Dendritic cell treated with granulocyte-macrophage colony-stimulating factor and Interleukin-4, amounts not matched to agents 40 ng/mL and 50 ng/mL, for 4 days (primary cell): ENCODE data around the gene PIK3C3.
"Not testable (repeated sequence)": the region's sequence is repeated elsewhere in the genome, so short reads cannot be mapped to it uniquely, and the experiment has no call there.

ENCODE experiments used
- H3K27ac Mint-ChIP-seq: one replicate; pipeline ENCODE4 v1.8.0; 2022; ENCODE audit warnings: mild to moderate bottlenecking, mixed read lengths
- H3K27me3 Mint-ChIP-seq: one replicate; pipeline ENCODE4 v1.8.0; 2022; ENCODE audit warnings: mild to moderate bottlenecking, mixed read lengths
- H3K36me3 Mint-ChIP-seq: one replicate; pipeline ENCODE4 v1.8.0; 2022; ENCODE audit warnings: low read depth, mixed read lengths
- H3K4me1 Mint-ChIP-seq: one replicate; pipeline ENCODE4 v1.8.0; 2022; ENCODE audit warnings: low read depth, mixed read lengths
- H3K4me3 Mint-ChIP-seq: one replicate; pipeline ENCODE4 v1.8.0; 2022; ENCODE audit warnings: mild to moderate bottlenecking, moderate library complexity, mixed read lengths
- H3K9me3 Mint-ChIP-seq: one replicate; pipeline ENCODE4 v1.8.0; 2022; ENCODE audit warnings: mixed read lengths
- intact Hi-C: fragments of 100-400 bp; cut with micrococcal nuclease; formaldehyde crosslinking; loops from one replicate; pipeline ENCODE4 v1.15.0; 2022

Gene PIK3C3

GRCh38 chr18:41975284-41975683 lies 20.2 kb downstream of the PIK3C3 start:
- no peaks in the 10 kb centered on the region for H3K4me1 Mint-ChIP-seq
- no peak overlapping the region for H3K4me3 Mint-ChIP-seq
- H3K27me3 Mint-ChIP-seq: no peaks in the 10 kb centered on the region
- intact Hi-C loops: no loop called here
- H3K36me3 Mint-ChIP-seq: peaks cover 41% of the 10 kb centered on the region
- H3K9me3 Mint-ChIP-seq: no peaks in the 10 kb centered on the region
- H3K27ac Mint-ChIP-seq: no peak overlapping the region

GRCh38 chr18:41977233-41977632 lies 22.2 kb downstream of the PIK3C3 start:
- no peaks in the 10 kb centered on the region for H3K4me1 Mint-ChIP-seq

GRCh38 chr18:41982942-41983660 lies 28.1 kb downstream of the PIK3C3 start:
- Mint-ChIP-seq H3K9me3 (no peaks in the 10 kb centered on the region), H3K4me1 (peaks cover 6% of the 10 kb centered on the region), H3K36me3 (peaks cover 24% of the 10 kb centered on the region), H3K4me3 (no peak overlapping the region), H3K27ac (no peak overlapping the region), H3K27me3 (no peaks in the 10 kb centered on the region)
- intact Hi-C loops: no loop called here

More at GRCh38 chr18:41977233-41977632, 22.2 kb downstream of the PIK3C3 start:
- peaks cover 35% of the 10 kb centered on the region for H3K36me3 Mint-ChIP-seq
- intact Hi-C loops: no loop called here
- H3K27me3 Mint-ChIP-seq: no peaks in the 10 kb centered on the region
- H3K4me3 Mint-ChIP-seq: no peak overlapping the region
- no peaks in the 10 kb centered on the region for H3K9me3 Mint-ChIP-seq
- no peak overlapping the region for H3K27ac Mint-ChIP-seq

- Mint-ChIP-seq H3K4me1 (peaks cover 6% of the 10 kb centered on the region), H3K9me3 (no peaks in the 10 kb centered on the region), H3K27ac (no peak overlapping the region), H3K4me3 (no peak overlapping the region), H3K27me3 (no peaks in the 10 kb centered on the region), H3K36me3 (peaks cover 28% of the 10 kb centered on the region)
- intact Hi-C loops: loop anchor here (5.0 kb wide), 1 partner anchor 36 kb away; no protein-coding TSS in a partner anchor
Observed at GRCh38 chr18:41985914-41986313, 30.9 kb downstream of the PIK3C3 start.

- intact Hi-C loops: loop anchor here (5.0 kb wide), 1 partner anchor 33 kb away; no protein-coding TSS in a partner anchor
- Mint-ChIP-seq H3K4me1 (no peaks in the 10 kb centered on the region), H3K9me3 (no peaks in the 10 kb centered on the region), H3K27me3 (no peaks in the 10 kb centered on the region), H3K27ac (no peak overlapping the region), H3K36me3 (peaks cover 29% of the 10 kb centered on the region), H3K4me3 (no peak overlapping the region)
Observed at GRCh38 chr18:41989508-41989907, 34.5 kb downstream of the PIK3C3 start.

GRCh38 chr18:41992066-41992465 lies 37.0 kb downstream of the PIK3C3 start:
- intact Hi-C loops: no loop called here
- Mint-ChIP-seq H3K36me3 (peaks cover 39% of the 10 kb centered on the region), H3K4me1 (no peaks in the 10 kb centered on the region), H3K4me3 (no peak overlapping the region), H3K9me3 (no peaks in the 10 kb centered on the region), H3K27me3 (no peaks in the 10 kb centered on the region), H3K27ac (no peak overlapping the region)

GRCh38 chr18:41992703-41993102 lies 37.7 kb downstream of the PIK3C3 start:
- Mint-ChIP-seq H3K4me3 (no peak overlapping the region), H3K4me1 (no peaks in the 10 kb centered on the region), H3K9me3 (no peaks in the 10 kb centered on the region), H3K27me3 (no peaks in the 10 kb centered on the region), H3K36me3 (peaks cover 45% of the 10 kb centered on the region), H3K27ac (no peak overlapping the region)
- intact Hi-C loops: no loop called here

- intact Hi-C loops: no loop called here
- Mint-ChIP-seq H3K9me3 (no peaks in the 10 kb centered on the region), H3K36me3 (peaks cover 49% of the 10 kb centered on the region), H3K4me3 (no peak overlapping the region), H3K27me3 (no peaks in the 10 kb centered on the region), H3K27ac (no peak overlapping the region), H3K4me1 (no peaks in the 10 kb centered on the region)
Observed at GRCh38 chr18:41993151-41993550, 38.1 kb downstream of the PIK3C3 start.

GRCh38 chr18:41996020-41996419 lies 41.0 kb downstream of the PIK3C3 start:
- Mint-ChIP-seq H3K9me3 (no peaks in the 10 kb centered on the region), H3K4me3 (no peak overlapping the region), H3K36me3 (peaks cover 65% of the 10 kb centered on the region), H3K4me1 (no peaks in the 10 kb centered on the region), H3K27ac (no peak overlapping the region), H3K27me3 (no peaks in the 10 kb centered on the region)
- intact Hi-C loops: no loop called here

- H3K9me3 Mint-ChIP-seq: no peaks in the 10 kb centered on the region
- H3K36me3 Mint-ChIP-seq: peaks cover 89% of the 10 kb centered on the region
- intact Hi-C loops: no loop called here
- no peaks in the 10 kb centered on the region for H3K4me1 Mint-ChIP-seq
- H3K4me3 Mint-ChIP-seq: no peak overlapping the region
- H3K27ac Mint-ChIP-seq: no peak overlapping the region
- no peaks in the 10 kb centered on the region for H3K27me3 Mint-ChIP-seq
Observed at GRCh38 chr18:41999751-42000150, 44.7 kb downstream of the PIK3C3 start.

GRCh38 chr18:42001801-42002200 lies 46.8 kb downstream of the PIK3C3 start:
- H3K4me3 Mint-ChIP-seq: no peak overlapping the region
- H3K36me3 Mint-ChIP-seq: peaks cover 87% of the 10 kb centered on the region
- no peak overlapping the region for H3K27ac Mint-ChIP-seq
- H3K27me3 Mint-ChIP-seq: no peaks in the 10 kb centered on the region
- H3K9me3 Mint-ChIP-seq: no peaks in the 10 kb centered on the region
- no peaks in the 10 kb centered on the region for H3K4me1 Mint-ChIP-seq
- intact Hi-C loops: no loop called here

GRCh38 chr18:42004653-42005052 lies 49.6 kb downstream of the PIK3C3 start:
- no peaks in the 10 kb centered on the region for H3K27me3 Mint-ChIP-seq
- H3K36me3 Mint-ChIP-seq: peaks cover 81% of the 10 kb centered on the region
- no peak overlapping the region for H3K4me3 Mint-ChIP-seq
- no peaks in the 10 kb centered on the region for H3K9me3 Mint-ChIP-seq
- H3K4me1 Mint-ChIP-seq: no peaks in the 10 kb centered on the region
- intact Hi-C loops: no loop called here
- H3K27ac Mint-ChIP-seq: no peak overlapping the region

GRCh38 chr18:42005782-42006181 lies 50.7 kb downstream of the PIK3C3 start:
- no peak overlapping the region for H3K4me3 Mint-ChIP-seq
- intact Hi-C loops: no loop called here
- peak overlapping the region; percentile 43 for H3K27ac Mint-ChIP-seq
- peaks cover 81% of the 10 kb centered on the region for H3K36me3 Mint-ChIP-seq
- H3K4me1 Mint-ChIP-seq: no peaks in the 10 kb centered on the region
- no peaks in the 10 kb centered on the region for H3K27me3 Mint-ChIP-seq
- H3K9me3 Mint-ChIP-seq: no peaks in the 10 kb centered on the region

GRCh38 chr18:42009457-42009856 lies 54.4 kb downstream of the PIK3C3 start:
- intact Hi-C loops, H3K27ac Mint-ChIP-seq, H3K4me3 Mint-ChIP-seq, H3K27me3 Mint-ChIP-seq, H3K9me3 Mint-ChIP-seq, H3K4me1 Mint-ChIP-seq: not testable (repeated sequence)
- H3K36me3 Mint-ChIP-seq: peaks cover 80% of the 10 kb centered on the region

- Mint-ChIP-seq H3K4me1 (no peaks in the 10 kb centered on the region), H3K36me3 (peaks cover 76% of the 10 kb centered on the region), H3K4me3 (no peak overlapping the region), H3K27ac (no peak overlapping the region), H3K27me3 (no peaks in the 10 kb centered on the region), H3K9me3 (no peaks in the 10 kb centered on the region)
- intact Hi-C loops: no loop called here
Observed at GRCh38 chr18:42011053-42011452, 56.0 kb downstream of the PIK3C3 start.
